ENCODE measurements around the gene PSTPIP1.

The PSTPIP1 gene

DNA sequence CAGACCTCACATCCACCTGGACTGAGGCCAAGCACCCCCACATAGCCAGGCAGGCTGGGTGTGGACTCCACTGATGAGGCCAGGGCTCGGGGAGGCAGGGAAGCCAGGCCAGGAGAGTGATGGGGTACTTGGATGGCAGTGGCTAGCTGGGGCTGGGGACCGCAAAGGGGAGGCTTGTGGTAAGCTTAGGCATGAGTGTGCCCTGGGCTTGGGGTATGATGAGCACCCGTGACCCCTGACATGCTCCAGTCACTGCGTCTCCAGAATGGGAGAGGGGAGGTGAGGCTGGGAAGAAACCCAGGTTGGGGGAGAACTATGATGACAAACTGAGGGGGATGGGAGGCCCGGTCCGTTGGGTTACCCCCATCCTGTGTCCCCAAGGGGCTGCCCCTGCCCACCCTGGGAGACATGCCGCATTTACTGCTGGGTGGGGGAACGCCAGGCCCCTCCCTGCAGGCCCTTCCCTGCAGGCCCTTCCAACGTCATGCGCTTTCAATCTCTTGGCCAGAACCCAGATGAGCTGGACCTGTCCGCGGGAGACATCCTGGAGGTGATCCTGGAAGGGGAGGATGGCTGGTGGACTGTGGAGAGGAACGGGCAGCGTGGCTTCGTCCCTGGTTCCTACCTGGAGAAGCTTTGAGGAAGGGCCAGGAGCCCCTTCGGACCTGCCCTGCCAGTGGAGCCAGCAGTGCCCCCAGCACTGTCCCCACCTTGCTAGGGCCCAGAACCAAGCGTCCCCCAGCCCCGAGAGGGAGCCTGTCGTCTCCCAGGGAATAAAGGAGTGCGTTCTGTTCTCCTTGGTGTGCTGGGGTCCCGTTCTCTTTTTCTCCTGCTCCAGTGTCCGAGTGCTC, 41.8 kb downstream of the PSTPIP1 start:
- no peak overlapping the region for H3K27ac ChIP-seq (ENCODE audit: low read depth, low read length)
- no peak overlapping the region for H3K18ac ChIP-seq (ENCODE audit: low read length)
- H3K4me3 ChIP-seq (ENCODE audit: low read length), result no peak overlapping the region
- H2BK120ac ChIP-seq (ENCODE audit: low read depth, low read length), result no peak overlapping the region
- no peak overlapping the region for H3K4ac ChIP-seq (ENCODE audit: low read depth, low read length)
- no peak overlapping the region for H3K56ac ChIP-seq (ENCODE audit: low read length)
- WGBS (ENCODE audit: extremely low coverage, insufficient coverage, low lambda C conversion rate), result no CpG with 5 or more reads among the region's 22 CpGs
- no peak overlapping the region for H2AK5ac ChIP-seq (ENCODE audit: low read length)
- H4K5ac ChIP-seq (ENCODE audit: low read length), result no peak overlapping the region
- DNase-seq, result no peak
- no peak overlapping the region for H3K23ac ChIP-seq (ENCODE audit: low read length)
- H2BK5ac ChIP-seq (ENCODE audit: low read length), result no peak overlapping the region
- H2BK15ac ChIP-seq (replicated peaks; ENCODE audit: low read depth), result no peak overlapping the region
- no peaks in the 10 kb centered on the region for H3K79me1 ChIP-seq (ENCODE audit: low read length)
- no peak overlapping the region for H3K4me2 ChIP-seq (ENCODE audit: low read length)
- H3K9ac ChIP-seq (ENCODE audit: low read length), result no peak overlapping the region
- no peaks in the 10 kb centered on the region for H3K4me1 ChIP-seq (ENCODE audit: control insufficient read depth, low read depth, low read length)
- no peaks in the 10 kb centered on the region for H3K36me3 ChIP-seq (ENCODE audit: control insufficient read depth, insufficient read depth, low read length)
- H3K27me3 ChIP-seq (ENCODE audit: insufficient read depth, low read length, poor library complexity), result no peaks in the 10 kb centered on the region
- H4K8ac ChIP-seq (ENCODE audit: low read depth, low read length), result no peak overlapping the region
- H3K79me2 ChIP-seq (ENCODE audit: control insufficient read depth, insufficient read depth, low read length), result no peaks in the 10 kb centered on the region

DNA sequence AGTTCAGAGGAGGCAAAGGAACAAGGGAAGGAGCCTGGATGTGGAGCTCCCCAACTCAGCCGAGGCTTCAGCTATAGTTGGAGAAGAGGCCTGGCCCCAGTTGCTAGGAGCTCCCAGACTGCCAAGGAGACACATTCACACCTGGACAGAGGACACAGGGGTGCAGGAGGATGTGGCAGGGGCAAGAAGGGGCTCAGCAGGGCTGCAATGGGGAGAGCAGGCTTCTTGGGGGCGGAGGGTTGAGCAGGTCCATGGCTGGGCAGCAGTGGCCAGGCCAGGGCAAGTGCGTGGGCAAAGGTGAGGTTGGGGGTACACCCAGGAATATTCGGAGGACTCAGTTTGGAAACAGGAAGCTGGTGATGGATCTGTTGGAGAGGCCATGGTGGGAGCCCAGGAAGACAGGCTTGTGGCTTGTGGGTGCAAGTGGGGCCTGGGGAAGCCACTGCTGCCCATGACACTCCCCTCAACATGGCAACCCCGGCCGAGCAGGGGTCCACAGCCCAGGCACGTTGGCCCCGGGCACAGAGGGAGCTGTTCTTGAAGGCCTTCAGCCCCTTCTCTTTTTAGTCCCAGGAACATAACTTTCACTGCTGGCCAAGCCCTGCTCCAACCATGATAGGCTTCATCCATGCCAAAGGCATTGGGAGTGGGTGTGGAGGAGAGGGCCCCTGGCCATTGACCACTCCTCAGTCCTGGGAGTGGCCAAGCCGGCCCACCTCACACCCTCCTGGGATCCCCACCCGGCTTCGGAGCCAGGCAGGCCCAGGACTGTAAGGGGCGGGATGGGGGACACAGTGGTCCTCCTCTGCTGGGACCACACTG, 42.7 kb downstream of the PSTPIP1 start:
- no peaks in the 10 kb centered on the region for H3K4me1 ChIP-seq (ENCODE audit: control insufficient read depth, low read depth, low read length)
- no peak overlapping the region for H3K4ac ChIP-seq (ENCODE audit: low read depth, low read length)
- no peak overlapping the region for H2BK5ac ChIP-seq (ENCODE audit: low read length)
- no peaks in the 10 kb centered on the region for H3K79me1 ChIP-seq (ENCODE audit: low read length)
- no peak overlapping the region for H3K27ac ChIP-seq (ENCODE audit: low read depth, low read length)
- no peak overlapping the region for H3K18ac ChIP-seq (ENCODE audit: low read length)
- H3K23ac ChIP-seq (ENCODE audit: low read length), result no peak overlapping the region
- DNase-seq, result no peak
- no peaks in the 10 kb centered on the region for H3K27me3 ChIP-seq (ENCODE audit: insufficient read depth, low read length, poor library complexity)
- H3K4me3 ChIP-seq (ENCODE audit: low read length), result no peak overlapping the region
- no peaks in the 10 kb centered on the region for H3K36me3 ChIP-seq (ENCODE audit: control insufficient read depth, insufficient read depth, low read length)
- no CpG with 5 or more reads among the region's 12 CpGs for WGBS (ENCODE audit: extremely low coverage, insufficient coverage, low lambda C conversion rate)
- H3K9ac ChIP-seq (ENCODE audit: low read length), result no peak overlapping the region
- no peak overlapping the region for H3K56ac ChIP-seq (ENCODE audit: low read length)
- no peak overlapping the region for H4K8ac ChIP-seq (ENCODE audit: low read depth, low read length)
- H4K5ac ChIP-seq (ENCODE audit: low read length), result no peak overlapping the region
- H2AK5ac ChIP-seq (ENCODE audit: low read length), result no peak overlapping the region
- H3K79me2 ChIP-seq (ENCODE audit: control insufficient read depth, insufficient read depth, low read length), result no peaks in the 10 kb centered on the region
- no peak overlapping the region for H2BK120ac ChIP-seq (ENCODE audit: low read depth, low read length)
- H3K4me2 ChIP-seq (ENCODE audit: low read length), result no peak overlapping the region
- H2BK15ac ChIP-seq (replicated peaks; ENCODE audit: low read depth), result no peak overlapping the region

DNA sequence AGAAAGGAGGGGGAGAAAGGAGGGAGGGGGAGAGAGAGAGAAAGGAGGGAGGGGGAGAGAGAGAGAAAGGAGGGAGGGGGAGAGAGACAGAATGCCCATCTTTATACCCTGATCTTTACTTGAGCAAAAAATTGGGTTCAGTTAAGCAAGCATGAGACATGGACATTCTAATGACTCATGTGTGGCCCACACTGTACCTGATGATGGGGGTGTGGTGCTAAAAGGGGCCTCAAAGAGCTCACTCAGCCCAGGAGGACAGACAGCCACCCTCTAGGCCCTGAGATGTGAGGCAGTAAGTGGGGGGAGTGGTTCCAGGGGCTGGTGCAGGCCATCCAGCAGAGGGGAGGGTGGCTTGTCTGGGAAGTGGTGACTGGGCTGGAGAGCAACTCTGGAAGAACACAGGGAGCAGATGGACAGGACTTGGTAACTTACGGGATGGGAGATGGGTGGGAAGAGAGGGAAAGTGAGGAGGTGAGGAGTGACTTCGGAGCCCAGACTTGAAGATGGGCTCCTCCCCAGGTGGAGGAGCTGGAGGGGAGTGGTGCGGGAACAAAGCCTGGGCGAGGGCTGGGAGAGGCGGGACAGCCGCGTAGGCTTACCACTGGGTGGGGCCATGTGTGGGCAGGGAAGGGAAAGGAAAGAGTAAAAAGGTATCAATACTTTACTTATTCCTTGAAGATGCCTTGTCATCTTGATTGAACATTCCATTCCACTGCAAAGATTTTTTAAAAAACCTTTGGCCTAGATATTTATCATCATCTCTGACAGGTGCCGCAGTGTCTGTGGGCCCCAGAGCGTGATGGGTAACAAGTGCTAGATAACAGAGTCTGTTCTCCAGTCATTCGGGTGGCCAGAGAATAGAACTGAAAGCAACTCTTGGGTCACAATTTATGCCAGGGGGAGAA, 43.6 kb downstream of the PSTPIP1 start:
- Histone ChIP-seq H3K23ac (ENCODE audit: low read length) (no peak overlapping the region), H3K79me2 (ENCODE audit: control insufficient read depth, insufficient read depth, low read length) (no peaks in the 10 kb centered on the region), H3K4me3 (ENCODE audit: low read length) (no peak overlapping the region), H3K36me3 (ENCODE audit: control insufficient read depth, insufficient read depth, low read length) (no peaks in the 10 kb centered on the region), H3K56ac (ENCODE audit: low read length) (no peak overlapping the region), H3K9ac (ENCODE audit: low read length) (no peak overlapping the region), H3K18ac (ENCODE audit: low read length) (no peak overlapping the region), H4K8ac (ENCODE audit: low read depth, low read length) (no peak overlapping the region), H3K4me2 (ENCODE audit: low read length) (no peak overlapping the region), H3K27me3 (ENCODE audit: insufficient read depth, low read length, poor library complexity) (no peaks in the 10 kb centered on the region), H4K5ac (ENCODE audit: low read length) (no peak overlapping the region), H2AK5ac (ENCODE audit: low read length) (no peak overlapping the region), H3K4ac (ENCODE audit: low read depth, low read length) (no peak overlapping the region), H3K4me1 (ENCODE audit: control insufficient read depth, low read depth, low read length) (no peaks in the 10 kb centered on the region), H2BK120ac (ENCODE audit: low read depth, low read length) (no peak overlapping the region), H2BK5ac (ENCODE audit: low read length) (no peak overlapping the region), H3K27ac (ENCODE audit: low read depth, low read length) (no peak overlapping the region), H3K79me1 (ENCODE audit: low read length) (no peaks in the 10 kb centered on the region), H2BK15ac (replicated peaks; ENCODE audit: low read depth) (no peak overlapping the region)
- no peak for DNase-seq
- WGBS (ENCODE audit: extremely low coverage, insufficient coverage, low lambda C conversion rate), result no CpG with 5 or more reads among the region's 10 CpGs

DNA sequence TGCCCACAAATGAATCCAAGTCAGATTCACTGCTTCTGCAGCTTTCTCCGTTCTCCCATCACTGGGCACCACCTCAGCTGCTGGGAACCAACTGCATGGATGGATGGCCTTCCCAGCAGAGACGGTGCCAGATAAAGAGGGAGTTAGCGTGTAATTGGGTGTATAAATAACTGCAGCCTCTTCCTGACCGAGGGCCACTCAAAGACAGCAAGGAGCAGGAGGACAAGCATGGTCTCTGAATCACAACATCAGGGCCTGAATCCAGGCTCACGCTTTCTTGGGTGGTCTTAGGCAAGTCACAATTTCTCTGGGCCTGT, 44.2 kb downstream of the PSTPIP1 start:
- DNase-seq, result no peak
- Histone ChIP-seq H3K4me2 (ENCODE audit: low read length) (no peak overlapping the region), H3K56ac (ENCODE audit: low read length) (no peak overlapping the region), H3K23ac (ENCODE audit: low read length) (no peak overlapping the region), H3K36me3 (ENCODE audit: control insufficient read depth, insufficient read depth, low read length) (no peaks in the 10 kb centered on the region), H3K79me2 (ENCODE audit: control insufficient read depth, insufficient read depth, low read length) (no peaks in the 10 kb centered on the region), H2BK5ac (ENCODE audit: low read length) (no peak overlapping the region), H3K4ac (ENCODE audit: low read depth, low read length) (no peak overlapping the region), H3K27ac (ENCODE audit: low read depth, low read length) (no peak overlapping the region), H2AK5ac (ENCODE audit: low read length) (no peak overlapping the region), H3K79me1 (ENCODE audit: low read length) (no peaks in the 10 kb centered on the region), H3K27me3 (ENCODE audit: insufficient read depth, low read length, poor library complexity) (no peaks in the 10 kb centered on the region), H4K8ac (ENCODE audit: low read depth, low read length) (no peak overlapping the region), H2BK15ac (replicated peaks; ENCODE audit: low read depth) (no peak overlapping the region), H2BK120ac (ENCODE audit: low read depth, low read length) (no peak overlapping the region), H3K4me3 (ENCODE audit: low read length) (no peak overlapping the region), H3K18ac (ENCODE audit: low read length) (no peak overlapping the region), H3K9ac (ENCODE audit: low read length) (no peak overlapping the region), H4K5ac (ENCODE audit: low read length) (no peak overlapping the region), H3K4me1 (ENCODE audit: control insufficient read depth, low read depth, low read length) (no peaks in the 10 kb centered on the region)
- WGBS (ENCODE audit: extremely low coverage, insufficient coverage, low lambda C conversion rate), result no CpG with 5 or more reads among the region's 5 CpGs

DNA sequence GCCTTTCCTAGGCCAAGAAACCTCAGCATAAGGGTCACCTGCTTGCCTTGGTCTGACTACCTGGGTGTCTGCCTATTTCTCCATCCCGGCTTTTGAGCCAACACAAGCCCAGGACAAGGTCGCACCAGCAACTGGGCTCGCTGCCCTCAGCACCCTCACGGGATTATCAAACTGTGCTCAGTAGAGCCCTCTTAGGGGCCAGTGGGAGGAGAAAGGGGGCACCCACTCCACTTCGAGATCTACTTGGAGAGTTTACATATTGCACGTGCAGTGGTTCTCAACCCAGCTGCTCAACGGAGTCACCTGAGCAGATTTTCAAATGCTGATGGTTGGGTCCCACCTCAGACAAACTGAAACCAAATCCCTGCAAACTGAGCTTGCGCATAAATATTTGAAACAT, 44.9 kb downstream of the PSTPIP1 start:
- Histone ChIP-seq H2BK5ac (ENCODE audit: low read length) (no peak overlapping the region), H3K9ac (ENCODE audit: low read length) (no peak overlapping the region), H3K4ac (ENCODE audit: low read depth, low read length) (no peak overlapping the region), H3K27ac (ENCODE audit: low read depth, low read length) (no peak overlapping the region), H3K79me2 (ENCODE audit: control insufficient read depth, insufficient read depth, low read length) (no peaks in the 10 kb centered on the region), H3K23ac (ENCODE audit: low read length) (no peak overlapping the region), H2AK5ac (ENCODE audit: low read length) (no peak overlapping the region), H3K18ac (ENCODE audit: low read length) (no peak overlapping the region), H3K4me3 (ENCODE audit: low read length) (no peak overlapping the region), H4K5ac (ENCODE audit: low read length) (no peak overlapping the region), H3K27me3 (ENCODE audit: insufficient read depth, low read length, poor library complexity) (no peaks in the 10 kb centered on the region), H2BK120ac (ENCODE audit: low read depth, low read length) (no peak overlapping the region), H3K4me2 (ENCODE audit: low read length) (no peak overlapping the region), H2BK15ac (replicated peaks; ENCODE audit: low read depth) (no peak overlapping the region), H3K79me1 (ENCODE audit: low read length) (no peaks in the 10 kb centered on the region), H3K36me3 (ENCODE audit: control insufficient read depth, insufficient read depth, low read length) (peaks cover under 1% of the 10 kb centered on the region), H3K4me1 (ENCODE audit: control insufficient read depth, low read depth, low read length) (no peaks in the 10 kb centered on the region), H3K56ac (ENCODE audit: low read length) (no peak overlapping the region), H4K8ac (ENCODE audit: low read depth, low read length) (no peak overlapping the region)
- WGBS (ENCODE audit: extremely low coverage, insufficient coverage, low lambda C conversion rate), result no CpG with 5 or more reads among the region's 8 CpGs
- DNase-seq, result no peak

Data from mesendoderm (in vitro differentiated cells).